ENCODE data around the gene SESN3. TPM values are rescaled to one million over a fixed set of nuclear protein-coding genes. Genes with fewer than 3 reads are reported as not detected.

Gene SESN3
- total and polyA plus RNA-seq, 4 donors: 4.0 to 73.3 (median 20.1) TPM

GRCh38 chr11:95242091-95242844 is 11.3 kb upstream of the SESN3 start:
- ATAC-seq (ENCODE audit: insufficient read depth, low FRiP score) (no peak), DNase-seq (peak in 1 of 3 donors; percentile 34)

GRCh38 chr11:95241681-95242081 is 10.7 kb upstream of the SESN3 start:
- TF ChIP-seq CTCF (IDR thresholded peaks at IDR 0.05; ENCODE audit: control extremely low read depth, extremely low read depth): no peak
- Histone ChIP-seq H3K4me3 (no peak overlapping the region), H3K36me3 (ENCODE audit: control insufficient read depth in 4 of 4, insufficient read depth in 4 of 4, low read length in 4 of 4) (no peaks in the 10 kb centered on the region), H3K4me1 (ENCODE audit: control insufficient read depth in 5 of 5, insufficient read depth in 5 of 5, low read length in 5 of 5) (peaks cover 0 to 19% (median 5%) of the 10 kb centered on the region in 5 donors), H3K27ac (ENCODE audit: low read depth in 1 of 2, low read length in 1 of 2) (no peak overlapping the region), H3K9ac (ENCODE audit: insufficient read depth in 1 of 2, low read length in 2 of 2) (peak overlapping the region in 1 of 2 donors; percentile 15), H3K9me3 (ENCODE audit: control insufficient read depth in 4 of 4, insufficient read depth in 3 of 4, low read length in 3 of 4) (no peaks in the 10 kb centered on the region), H3K27me3 (ENCODE audit: control insufficient read depth in 3 of 3, insufficient read depth in 3 of 3, low read length in 2 of 3) (no peaks in the 10 kb centered on the region)
- DNase-seq (peak in 2 of 3 donors; percentile 83 to 86), ATAC-seq (ENCODE audit: insufficient read depth, low FRiP score) (no peak)
- 54 to 58% methylated on average over 5 of the region's 5 CpGs for WGBS, 2 donors

More at GRCh38 chr11:95242091-95242844, 11.3 kb upstream of the SESN3 start:
- Histone ChIP-seq H3K9me3 (ENCODE audit: control insufficient read depth in 4 of 4, insufficient read depth in 3 of 4, low read length in 3 of 4) (no peaks in the 10 kb centered on the region), H3K4me3 (no peak overlapping the region), H3K27me3 (ENCODE audit: control insufficient read depth in 3 of 3, insufficient read depth in 3 of 3, low read length in 2 of 3) (no peaks in the 10 kb centered on the region), H3K9ac (ENCODE audit: insufficient read depth in 1 of 2, low read length in 2 of 2) (peak overlapping the region in 1 of 2 donors; percentile 15), H3K4me1 (ENCODE audit: control insufficient read depth in 5 of 5, insufficient read depth in 5 of 5, low read length in 5 of 5) (peaks cover 0 to 19% (median 5%) of the 10 kb centered on the region in 5 donors), H3K27ac (ENCODE audit: low read depth in 1 of 2, low read length in 1 of 2) (no peak overlapping the region), H3K36me3 (ENCODE audit: control insufficient read depth in 4 of 4, insufficient read depth in 4 of 4, low read length in 4 of 4) (no peaks in the 10 kb centered on the region)
- 48 to 51% methylated on average over 8 of the region's 8 CpGs for WGBS, 2 donors
- no peak for TF ChIP-seq CTCF (IDR thresholded peaks at IDR 0.05; ENCODE audit: control extremely low read depth, extremely low read depth)

GRCh38 chr11:95239871-95240649 is 9.1 kb upstream of the SESN3 start:
- 81 to 88% methylated on average over 5 of the region's 5 CpGs for WGBS, 2 donors
- DNase-seq (no peak), ATAC-seq (ENCODE audit: insufficient read depth, low FRiP score) (no peak)
- H3K4me3 ChIP-seq: no peak overlapping the region
- no peak overlapping the region for H3K27ac ChIP-seq (ENCODE audit: low read depth in 1 of 2, low read length in 1 of 2)
- TF ChIP-seq CTCF (IDR thresholded peaks at IDR 0.05; ENCODE audit: control extremely low read depth, extremely low read depth): no peak
- peaks cover 0 to 19% (median 5%) of the 10 kb centered on the region in 5 donors for H3K4me1 ChIP-seq (ENCODE audit: control insufficient read depth in 5 of 5, insufficient read depth in 5 of 5, low read length in 5 of 5)
- no peaks in the 10 kb centered on the region for H3K9me3 ChIP-seq (ENCODE audit: control insufficient read depth in 4 of 4, insufficient read depth in 3 of 4, low read length in 3 of 4)
- H3K27me3 ChIP-seq (ENCODE audit: control insufficient read depth in 3 of 3, insufficient read depth in 3 of 3, low read length in 2 of 3): no peaks in the 10 kb centered on the region
- no peaks in the 10 kb centered on the region for H3K36me3 ChIP-seq (ENCODE audit: control insufficient read depth in 4 of 4, insufficient read depth in 4 of 4, low read length in 4 of 4)
- no peak overlapping the region for H3K9ac ChIP-seq (ENCODE audit: insufficient read depth in 1 of 2, low read length in 2 of 2)

All from lung (tissue), 12 donors.